ENCODE results near the gene NR2F2. TPM values are rescaled to one million over a fixed set of nuclear protein-coding genes. Genes with fewer than 3 reads are reported as not detected.

Gene NR2F2
- polyA plus RNA-seq, 1 donor (not counting 4 experiments of a cell fraction or from before 2014, with no cell fraction given), result 19.5 TPM

GRCh38 chr15:96385195-96385594, 54.7 kb downstream of the NR2F2 start:
- H2AFZ ChIP-seq (ENCODE audit: control insufficient read depth, low read length), result no peak overlapping the region
- TF ChIP-seq CTCF (optimal IDR thresholded peaks at IDR 0.05 in 1 of 3, IDR thresholded peaks at IDR 0.05 in 1 of 3, conservative IDR thresholded peaks at IDR 0.05 in 1 of 3; ENCODE audit: extremely low read depth in 1 of 3, insufficient read depth in 2 of 3, low read length in 3 of 3) (no peak), EZH2 (IDR thresholded peaks at IDR 0.05; ENCODE audit: low read length) (no peak)
- no peak overlapping the region for H3K4me2 ChIP-seq (ENCODE audit: control insufficient read depth, extremely low read depth, insufficient read depth, low read depth, low read length)
- no peaks in the 10 kb centered on the region for H4K20me1 ChIP-seq (ENCODE audit: control insufficient read depth, extremely low read depth, insufficient read depth, low read length)
- FAIRE-seq, result no peak
- H3K9ac ChIP-seq (ENCODE audit: control insufficient read depth, extremely low read depth, insufficient read depth, low read length), result no peak overlapping the region
- no peaks in the 10 kb centered on the region for H3K4me1 ChIP-seq (ENCODE audit: control insufficient read depth, extremely low read depth, insufficient read depth, low read length)
- H3K4me3 ChIP-seq (ENCODE audit: control insufficient read depth in 2 of 3, extremely low read depth in 1 of 3, insufficient read depth in 2 of 3, low read depth in 1 of 3, low read length in 3 of 3), result no peak overlapping the region
- H3K79me2 ChIP-seq (ENCODE audit: control insufficient read depth, insufficient read depth, low read length), result no peaks in the 10 kb centered on the region
- dilution Hi-C loops (cut with MboI; ENCODE audit: extremely low pct_ligation_motif_present, low sequenced_read_pairs), result no loop called here
- no peaks in the 10 kb centered on the region for H3K9me1 ChIP-seq (ENCODE audit: control insufficient read depth, extremely low read depth, insufficient read depth, low read length)
- no peaks in the 10 kb centered on the region for H3K9me3 ChIP-seq (ENCODE audit: control insufficient read depth, low read depth, low read length)
- no peaks in the 10 kb centered on the region for H3K27me3 ChIP-seq (ENCODE audit: control insufficient read depth, extremely low read depth, insufficient read depth, low read length)
- H3K36me3 ChIP-seq (ENCODE audit: control insufficient read depth in 2 of 2, extremely low read depth in 1 of 2, insufficient read depth in 2 of 2, low read length in 2 of 2), result no peaks in the 10 kb centered on the region
- no peak for DNase-seq (ENCODE audit: low read depth, low spot score)
- no peak overlapping the region for H3K27ac ChIP-seq (ENCODE audit: control insufficient read depth, insufficient read depth, low read length)

GRCh38 chr15:96388673-96389072, 58.2 kb downstream of the NR2F2 start:
- no peaks in the 10 kb centered on the region for H3K9me3 ChIP-seq (ENCODE audit: control insufficient read depth, low read depth, low read length)
- no peak overlapping the region for H3K4me2 ChIP-seq (ENCODE audit: control insufficient read depth, extremely low read depth, insufficient read depth, low read depth, low read length)
- no peaks in the 10 kb centered on the region for H3K27me3 ChIP-seq (ENCODE audit: control insufficient read depth, extremely low read depth, insufficient read depth, low read length)
- no peak for TF ChIP-seq EZH2 (IDR thresholded peaks at IDR 0.05; ENCODE audit: low read length)
- no peaks in the 10 kb centered on the region for H3K36me3 ChIP-seq (ENCODE audit: control insufficient read depth in 2 of 2, extremely low read depth in 1 of 2, insufficient read depth in 2 of 2, low read length in 2 of 2)
- H2AFZ ChIP-seq (ENCODE audit: control insufficient read depth, low read length), result no peak overlapping the region
- no peak overlapping the region for H3K4me3 ChIP-seq (ENCODE audit: control insufficient read depth in 2 of 3, extremely low read depth in 1 of 3, insufficient read depth in 2 of 3, low read depth in 1 of 3, low read length in 3 of 3)
- no peaks in the 10 kb centered on the region for H3K9me1 ChIP-seq (ENCODE audit: control insufficient read depth, extremely low read depth, insufficient read depth, low read length)
- H4K20me1 ChIP-seq (ENCODE audit: control insufficient read depth, extremely low read depth, insufficient read depth, low read length), result no peaks in the 10 kb centered on the region
- H3K9ac ChIP-seq (ENCODE audit: control insufficient read depth, extremely low read depth, insufficient read depth, low read length), result no peak overlapping the region
- dilution Hi-C loops (cut with MboI; ENCODE audit: extremely low pct_ligation_motif_present, low sequenced_read_pairs), result no loop called here
- H3K79me2 ChIP-seq (ENCODE audit: control insufficient read depth, insufficient read depth, low read length), result no peaks in the 10 kb centered on the region
- no peaks in the 10 kb centered on the region for H3K4me1 ChIP-seq (ENCODE audit: control insufficient read depth, extremely low read depth, insufficient read depth, low read length)
- H3K27ac ChIP-seq (ENCODE audit: control insufficient read depth, insufficient read depth, low read length), result no peak overlapping the region
- DNase-seq (ENCODE audit: low read depth, low spot score), result no peak
- FAIRE-seq, result no peak

All from keratinocyte (primary cell).